GM12892 (cell line): ENCODE measurements around the gene GCK.

Experiments
- POLR2A ChIP-seq: IDR thresholded peaks from 2 replicates; pipeline ENCODE4 v1.6.1; 2011; ENCODE audit warnings: low read depth, low read length, control low read depth
- POLR2AphosphoS5 ChIP-seq: IDR thresholded peaks from 2 replicates; pipeline ENCODE4 v1.6.1; 2011; ENCODE audit warnings: low read depth, low read length, control low read depth
- TAF1 ChIP-seq: IDR thresholded peaks from 2 replicates; pipeline ENCODE4 v1.6.1; 2011; ENCODE audit warnings: low read depth, mild to moderate bottlenecking, control low read depth, low read length, borderline replicate concordance

GRCh38 chr7:44157116-44158080, 31.8 kb downstream of the GCK start:
- TF ChIP-seq POLR2A = no peak
- TF ChIP-seq POLR2AphosphoS5 = no peak
- no peak for TF ChIP-seq TAF1
